Large intestine (tissue), 3 donors: Measurements from ENCODE around the gene PLCL1. TPM values are rescaled to one million over a fixed set of nuclear protein-coding genes. Genes with fewer than 3 reads are reported as not detected.

Source experiments
- DNase-seq, 2 donors: peaks; one replicate each; pipeline versions ENCODE4 v3.0.0 to v3.0.0-alpha.2; 2013
- H3K27ac ChIP-seq: one replicate; pipeline ENCODE4 v1.5.1; 2013; ENCODE audit warnings: low read length
- H3K27me3 ChIP-seq: 2 replicates; pipeline ENCODE4 v1.6.1; 2013; ENCODE audit warnings: low read length; ENCODE audit not compliant: control insufficient read depth, insufficient read depth
- H3K36me3 ChIP-seq: 2 replicates; pipeline ENCODE4 v1.6.1; 2013; ENCODE audit warnings: low read length; ENCODE audit not compliant: control insufficient read depth, insufficient read depth
- H3K4me1 ChIP-seq: one replicate; pipeline ENCODE4 v1.6.1; 2013; ENCODE audit warnings: low read length; ENCODE audit not compliant: control insufficient read depth, insufficient read depth
- H3K4me3 ChIP-seq: one replicate; pipeline ENCODE4 v1.5.1; 2013; ENCODE audit warnings: low read length
- H3K9me3 ChIP-seq: one replicate; pipeline ENCODE4 v1.6.1; 2013; ENCODE audit warnings: mild to moderate bottlenecking, low read depth, low read length, moderate library complexity; ENCODE audit not compliant: control insufficient read depth
- WGBS: methylation state at CpG from one replicate; pipeline ENCODE4 v1.1.5; 2013; ENCODE audit warnings: low lambda C conversion rate; ENCODE audit not compliant: insufficient coverage; 5-methylcytosine and 5-hydroxymethylcytosine counted together
- polyA plus RNA-seq: library from polyadenylated mRNA; unstranded; fragments of 120-200 nt; gene quantifications from one replicate; pipeline ENCODE4 v1.2.1, GENCODE V29; 2013

PLCL1 gene
- polyA plus RNA-seq, 1 donor: 3.3 TPM

- Histone ChIP-seq H3K4me3 (no peak overlapping the region), H3K9me3 (no peaks in the 10 kb centered on the region), H3K4me1 (no peaks in the 10 kb centered on the region), H3K27ac (no peak overlapping the region), H3K36me3 (no peaks in the 10 kb centered on the region), H3K27me3 (no peaks in the 10 kb centered on the region)
- 48% methylated on average over 3 of the region's 4 CpGs for WGBS
- DNase-seq: no peak
Measured at GRCh38 chr2:197934261-197934933, 130.0 kb downstream of the PLCL1 start.

GRCh38 chr2:197934934-197935289, 130.5 kb downstream of the PLCL1 start:
- no peak for DNase-seq
- Histone ChIP-seq H3K27ac (no peak overlapping the region), H3K27me3 (no peaks in the 10 kb centered on the region), H3K9me3 (no peaks in the 10 kb centered on the region), H3K36me3 (no peaks in the 10 kb centered on the region), H3K4me3 (no peak overlapping the region), H3K4me1 (no peaks in the 10 kb centered on the region)
- 83% methylated on average over 1 of the region's 4 CpGs for WGBS

- no CpG with 5 or more reads among the region's 1 CpG for WGBS
- Histone ChIP-seq H3K27ac (no peak overlapping the region), H3K4me3 (no peak overlapping the region), H3K9me3 (no peaks in the 10 kb centered on the region), H3K36me3 (no peaks in the 10 kb centered on the region), H3K4me1 (no peaks in the 10 kb centered on the region), H3K27me3 (no peaks in the 10 kb centered on the region)
- no peak for DNase-seq
Measured at GRCh38 chr2:197937814-197938213, 133.4 kb downstream of the PLCL1 start.

- DNase-seq: no peak
- H3K27me3 ChIP-seq: no peaks in the 10 kb centered on the region
- WGBS: no CpG with 5 or more reads among the region's 1 CpG
- no peak overlapping the region for H3K27ac ChIP-seq
- H3K4me3 ChIP-seq: no peak overlapping the region
- no peaks in the 10 kb centered on the region for H3K9me3 ChIP-seq
- H3K4me1 ChIP-seq: no peaks in the 10 kb centered on the region
- no peaks in the 10 kb centered on the region for H3K36me3 ChIP-seq
Measured at GRCh38 chr2:197938555-197938954, 134.2 kb downstream of the PLCL1 start.

GRCh38 chr2:197939787-197940186, 135.4 kb downstream of the PLCL1 start:
- H3K9me3 ChIP-seq: no peaks in the 10 kb centered on the region
- no peak for DNase-seq
- no peaks in the 10 kb centered on the region for H3K36me3 ChIP-seq
- WGBS: no CpG with 5 or more reads among the region's 3 CpGs
- H3K4me3 ChIP-seq: no peak overlapping the region
- no peaks in the 10 kb centered on the region for H3K27me3 ChIP-seq
- no peak overlapping the region for H3K27ac ChIP-seq
- H3K4me1 ChIP-seq: no peaks in the 10 kb centered on the region

GRCh38 chr2:197940382-197940781, 136.0 kb downstream of the PLCL1 start:
- Histone ChIP-seq H3K9me3 (no peaks in the 10 kb centered on the region), H3K36me3 (no peaks in the 10 kb centered on the region), H3K4me3 (no peak overlapping the region), H3K27me3 (no peaks in the 10 kb centered on the region), H3K27ac (no peak overlapping the region), H3K4me1 (no peaks in the 10 kb centered on the region)
- 100% methylated on average over 1 of the region's 1 CpG for WGBS
- no peak for DNase-seq

GRCh38 chr2:197941715-197942114, 137.3 kb downstream of the PLCL1 start:
- WGBS: no CpG with 5 or more reads among the region's 1 CpG
- Histone ChIP-seq H3K4me1 (no peaks in the 10 kb centered on the region), H3K4me3 (no peak overlapping the region), H3K36me3 (no peaks in the 10 kb centered on the region), H3K9me3 (no peaks in the 10 kb centered on the region), H3K27me3 (no peaks in the 10 kb centered on the region), H3K27ac (no peak overlapping the region)
- no peak for DNase-seq

GRCh38 chr2:197943731-197944130, 139.3 kb downstream of the PLCL1 start:
- Histone ChIP-seq H3K36me3 (no peaks in the 10 kb centered on the region), H3K4me3 (no peak overlapping the region), H3K27me3 (no peaks in the 10 kb centered on the region), H3K4me1 (no peaks in the 10 kb centered on the region), H3K27ac (no peak overlapping the region), H3K9me3 (no peaks in the 10 kb centered on the region)
- no peak for DNase-seq
- WGBS: no CpG with 5 or more reads among the region's 1 CpG

- no CpG with 5 or more reads among the region's 2 CpGs for WGBS
- H3K27me3 ChIP-seq: no peaks in the 10 kb centered on the region
- no peak overlapping the region for H3K4me3 ChIP-seq
- DNase-seq: no peak
- no peak overlapping the region for H3K27ac ChIP-seq
- no peaks in the 10 kb centered on the region for H3K4me1 ChIP-seq
- no peaks in the 10 kb centered on the region for H3K9me3 ChIP-seq
- H3K36me3 ChIP-seq: no peaks in the 10 kb centered on the region
Measured at GRCh38 chr2:197944416-197945096, 140.2 kb downstream of the PLCL1 start.

GRCh38 chr2:197946562-197946961, 142.2 kb downstream of the PLCL1 start:
- Histone ChIP-seq H3K4me3 (no peak overlapping the region), H3K27me3 (no peaks in the 10 kb centered on the region), H3K27ac (no peak overlapping the region), H3K36me3 (no peaks in the 10 kb centered on the region), H3K4me1 (no peaks in the 10 kb centered on the region), H3K9me3 (no peaks in the 10 kb centered on the region)
- no CpG with 5 or more reads among the region's 2 CpGs for WGBS
- DNase-seq: no peak
